PFSK-1 (cell line): Measurements from ENCODE around the gene SLC9B2.

ENCODE experiments used
- FOXP2 ChIP-seq: optimal IDR thresholded peaks from 2 replicates; pipeline ENCODE3; 2011; ENCODE audit warnings: borderline replicate concordance, control low read depth, inconsistent platforms; ENCODE audit not compliant: insufficient read depth; ENCODE audit errors: extremely low read length, extremely low read depth
- POLR2AphosphoS5 ChIP-seq: IDR thresholded peaks from 2 replicates; pipeline ENCODE4 v1.6.1; 2012; ENCODE audit warnings: low read depth, mild to moderate bottlenecking, control low read depth, low read length, moderate library complexity
- SIN3A ChIP-seq: IDR thresholded peaks from 2 replicates; pipeline ENCODE4 v1.6.1; 2012; ENCODE audit warnings: mild to moderate bottlenecking, low read length, moderate library complexity, borderline replicate concordance; ENCODE audit not compliant: insufficient read depth
- TAF1 ChIP-seq: IDR thresholded peaks from 2 replicates; pipeline ENCODE4 v1.6.1; 2012; ENCODE audit warnings: low read length, control low read depth, borderline replicate concordance; ENCODE audit not compliant: insufficient read depth
- TF ChIP-seq, protein P1 (sequence below), 2 experiments: IDR thresholded peaks; 2 replicates each; pipeline versions ENCODE4 v1.6.1 to v1.8.0; 2011 to 2012; ENCODE audit warnings: low read depth in 2 of 2, low read length in 2 of 2, control low read depth in 1 of 2, inconsistent platforms in 1 of 2, mild to moderate bottlenecking in 1 of 2, moderate library complexity in 1 of 2; ENCODE audit not compliant: insufficient read depth in 1 of 2

The SLC9B2 gene

GRCh38 chr4:103012060-103012459 is 64.5 kb downstream of the SLC9B2 start:
- TF ChIP-seq, protein P1, sequence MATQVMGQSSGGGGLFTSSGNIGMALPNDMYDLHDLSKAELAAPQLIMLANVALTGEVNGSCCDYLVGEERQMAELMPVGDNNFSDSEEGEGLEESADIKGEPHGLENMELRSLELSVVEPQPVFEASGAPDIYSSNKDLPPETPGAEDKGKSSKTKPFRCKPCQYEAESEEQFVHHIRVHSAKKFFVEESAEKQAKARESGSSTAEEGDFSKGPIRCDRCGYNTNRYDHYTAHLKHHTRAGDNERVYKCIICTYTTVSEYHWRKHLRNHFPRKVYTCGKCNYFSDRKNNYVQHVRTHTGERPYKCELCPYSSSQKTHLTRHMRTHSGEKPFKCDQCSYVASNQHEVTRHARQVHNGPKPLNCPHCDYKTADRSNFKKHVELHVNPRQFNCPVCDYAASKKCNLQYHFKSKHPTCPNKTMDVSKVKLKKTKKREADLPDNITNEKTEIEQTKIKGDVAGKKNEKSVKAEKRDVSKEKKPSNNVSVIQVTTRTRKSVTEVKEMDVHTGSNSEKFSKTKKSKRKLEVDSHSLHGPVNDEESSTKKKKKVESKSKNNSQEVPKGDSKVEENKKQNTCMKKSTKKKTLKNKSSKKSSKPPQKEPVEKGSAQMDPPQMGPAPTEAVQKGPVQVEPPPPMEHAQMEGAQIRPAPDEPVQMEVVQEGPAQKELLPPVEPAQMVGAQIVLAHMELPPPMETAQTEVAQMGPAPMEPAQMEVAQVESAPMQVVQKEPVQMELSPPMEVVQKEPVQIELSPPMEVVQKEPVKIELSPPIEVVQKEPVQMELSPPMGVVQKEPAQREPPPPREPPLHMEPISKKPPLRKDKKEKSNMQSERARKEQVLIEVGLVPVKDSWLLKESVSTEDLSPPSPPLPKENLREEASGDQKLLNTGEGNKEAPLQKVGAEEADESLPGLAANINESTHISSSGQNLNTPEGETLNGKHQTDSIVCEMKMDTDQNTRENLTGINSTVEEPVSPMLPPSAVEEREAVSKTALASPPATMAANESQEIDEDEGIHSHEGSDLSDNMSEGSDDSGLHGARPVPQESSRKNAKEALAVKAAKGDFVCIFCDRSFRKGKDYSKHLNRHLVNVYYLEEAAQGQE (IDR thresholded peaks at IDR 0.05; ENCODE audit: insufficient read depth in 1 of 2, low read depth in 2 of 2, low read length in 2 of 2), result no peak
- TF ChIP-seq FOXP2 (no peak), TAF1 (no peak), POLR2AphosphoS5 (no peak), SIN3A (no peak)

DNA sequence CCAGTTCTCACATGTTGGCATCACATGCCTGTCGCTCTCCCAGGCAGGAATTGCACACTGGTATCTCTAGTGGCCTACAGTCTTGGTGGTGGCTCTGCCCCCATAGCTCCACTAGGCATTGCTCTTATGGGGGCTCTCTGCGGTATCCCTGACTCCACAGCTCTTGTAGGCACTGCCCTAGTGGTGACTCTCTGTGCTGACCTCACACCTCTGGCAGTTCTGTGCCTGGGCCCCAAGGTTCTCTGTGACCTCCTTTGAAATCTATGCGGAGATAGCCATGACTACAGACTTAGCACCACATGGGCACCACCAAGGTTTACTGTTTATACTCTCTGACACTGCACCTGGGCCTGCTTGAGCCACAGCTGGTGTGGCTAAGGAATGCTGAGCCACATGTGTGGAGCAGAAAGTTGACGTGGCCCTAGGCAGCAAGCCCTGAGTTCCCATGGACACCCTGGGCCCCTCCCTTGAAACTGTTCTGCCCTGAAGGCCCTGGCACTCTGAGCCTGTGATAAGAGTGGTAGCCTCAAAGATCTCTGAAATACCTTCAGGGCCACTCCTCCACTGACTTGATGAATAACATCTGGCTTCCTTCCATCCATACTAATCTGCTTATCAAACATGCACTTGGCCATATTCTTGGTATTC is 65.1 kb downstream of the SLC9B2 start:
- no peak for TF ChIP-seq TAF1
- no peak for TF ChIP-seq POLR2AphosphoS5
- TF ChIP-seq FOXP2, result no peak
- TF ChIP-seq, protein P1 (IDR thresholded peaks at IDR 0.05; ENCODE audit: insufficient read depth in 1 of 2, low read depth in 2 of 2, low read length in 2 of 2), result no peak
- no peak for TF ChIP-seq SIN3A

DNA sequence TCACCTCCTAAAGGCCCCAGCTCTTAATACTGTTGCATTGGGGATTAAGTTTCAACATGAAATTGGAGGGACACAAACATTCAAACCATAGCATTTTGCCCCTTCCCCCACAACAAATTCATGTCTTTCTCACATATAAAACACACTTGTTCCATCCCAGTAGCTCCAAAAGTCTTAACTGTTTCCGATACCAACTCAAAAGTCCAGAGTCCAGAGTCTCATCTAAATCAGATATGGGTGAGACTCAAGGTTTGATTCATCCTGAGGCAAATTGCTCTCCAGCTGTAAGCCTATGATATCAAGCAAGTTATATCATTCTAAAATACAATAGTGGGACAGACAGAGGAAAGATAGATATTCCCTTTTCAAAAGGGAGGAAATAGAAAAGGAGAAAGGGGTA is 65.8 kb downstream of the SLC9B2 start:
- no peak for TF ChIP-seq SIN3A

DNA sequence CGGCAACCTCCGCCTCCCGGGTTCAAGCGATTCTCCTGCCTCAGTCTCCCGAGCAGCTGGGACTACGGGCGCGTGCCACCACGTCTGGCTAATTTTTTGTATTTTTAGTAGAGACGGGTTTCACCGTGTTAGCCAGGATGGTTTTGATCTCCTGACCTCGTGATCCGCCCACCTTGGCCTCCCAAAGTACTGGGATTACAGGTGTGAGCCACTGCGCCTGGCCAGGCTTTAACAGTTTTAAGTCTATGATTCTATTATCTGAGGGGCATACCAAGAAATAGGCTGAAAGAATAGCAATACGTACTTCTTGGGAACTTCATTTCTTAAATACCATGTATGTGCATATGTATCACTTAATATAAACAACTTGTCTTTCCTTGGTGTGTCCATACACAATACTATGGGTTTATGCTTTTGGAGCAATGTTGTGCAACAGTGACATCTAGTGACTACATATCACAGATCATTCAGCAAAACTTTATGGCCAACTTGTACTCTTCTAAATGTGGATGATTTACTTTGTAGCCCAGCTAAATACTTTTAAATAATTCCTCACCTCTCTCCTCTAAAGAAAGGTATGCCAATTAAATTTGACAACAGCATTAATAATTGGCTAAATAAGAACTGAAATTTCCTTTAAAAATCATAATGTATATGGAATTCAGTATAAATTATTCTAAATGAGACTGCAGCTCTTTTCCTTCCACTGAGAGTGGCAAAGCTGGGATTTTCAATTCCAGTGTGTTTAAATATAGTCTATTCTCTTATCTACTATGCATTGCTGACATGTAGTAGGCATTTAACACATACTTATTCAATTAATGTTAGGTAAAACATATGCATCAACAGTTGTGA is 67.5 kb downstream of the SLC9B2 start:
- TF ChIP-seq SIN3A (no peak), TAF1 (no peak), POLR2AphosphoS5 (no peak), FOXP2 (no peak)
- TF ChIP-seq, protein P1 (IDR thresholded peaks at IDR 0.05; ENCODE audit: insufficient read depth in 1 of 2, low read depth in 2 of 2, low read length in 2 of 2), result no peak

DNA sequence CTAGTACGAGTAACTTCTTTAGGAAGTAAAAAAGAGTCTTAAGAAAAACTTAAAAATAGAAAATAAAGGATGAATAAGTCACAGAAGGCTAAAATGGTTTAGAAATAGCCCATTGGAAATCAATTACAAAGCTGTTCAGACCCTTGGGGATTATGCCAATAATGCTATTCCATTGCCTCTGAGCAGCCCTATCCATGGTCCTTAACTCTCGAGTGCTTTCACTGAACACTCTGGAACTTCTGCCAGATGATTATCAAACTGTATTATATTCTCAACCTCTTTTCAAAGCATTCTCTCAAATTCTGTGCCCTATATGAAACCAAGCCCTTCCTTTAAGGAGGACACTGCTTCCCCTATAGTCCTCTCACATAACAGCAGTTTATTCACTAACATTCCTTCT is 74.0 kb downstream of the SLC9B2 start:
- TF ChIP-seq, protein P1 (IDR thresholded peaks at IDR 0.05; ENCODE audit: insufficient read depth in 1 of 2, low read depth in 2 of 2, low read length in 2 of 2), result peak; percentile 75 to 92
- TF ChIP-seq FOXP2, result no peak

GRCh38 chr4:102994803-102995202 is 81.8 kb downstream of the SLC9B2 start:
- no peak for TF ChIP-seq POLR2AphosphoS5
- no peak for TF ChIP-seq FOXP2
- TF ChIP-seq TAF1, result no peak
- TF ChIP-seq, protein P1 (IDR thresholded peaks at IDR 0.05; ENCODE audit: insufficient read depth in 1 of 2, low read depth in 2 of 2, low read length in 2 of 2), result no peak
- no peak for TF ChIP-seq SIN3A
